Naive B cell (primary cell): ENCODE measurements around the gene PLEKHA6. TPM values are rescaled to one million over a fixed set of nuclear protein-coding genes. Genes with fewer than 3 reads are reported as not detected.

Experiments
- ATAC-seq, 2 donors: fragments of 150-1000 bp; cut with Tn5 transposase; 2 replicates each; pipeline ENCODE4 v1.10.0; 2021; ENCODE audit warnings: low read depth in 2 of 2, mild to moderate bottlenecking in 2 of 2, moderate library complexity in 2 of 2
- DNase-seq: peaks from one replicate; pipeline ENCODE4 v3.0.0; 2022
- H3K27ac Mint-ChIP-seq, 6 donors: one replicate each; pipeline ENCODE4 v1.8.0; 2020 to 2022; ENCODE audit warnings: mild to moderate bottlenecking in 6 of 6, mixed read lengths in 6 of 6, moderate library complexity in 5 of 6, inconsistent platforms in 2 of 6
- H3K27me3 Mint-ChIP-seq, 3 donors: one replicate each; pipeline ENCODE4 v1.8.0; 2021 to 2022; ENCODE audit warnings: mixed read lengths in 3 of 3, mild to moderate bottlenecking in 1 of 3
- H3K36me3 Mint-ChIP-seq, 2 donors: one replicate each; pipeline ENCODE4 v1.8.0; 2020 to 2022; ENCODE audit warnings: mixed read lengths in 2 of 2, inconsistent platforms in 1 of 2, mild to moderate bottlenecking in 1 of 2
- H3K4me1 Mint-ChIP-seq, 3 donors: one replicate each; pipeline ENCODE4 v1.8.0; 2020 to 2022; ENCODE audit warnings: mixed read lengths in 3 of 3, inconsistent platforms in 1 of 3, mild to moderate bottlenecking in 1 of 3, moderate library complexity in 1 of 3
- H3K4me3 Mint-ChIP-seq, 8 donors: one replicate each; pipeline ENCODE4 v1.8.0; 2020 to 2022; ENCODE audit warnings: mild to moderate bottlenecking in 8 of 8, mixed read lengths in 8 of 8, moderate library complexity in 8 of 8, inconsistent platforms in 2 of 8
- H3K9me3 Mint-ChIP-seq, 7 donors: one replicate each; pipeline ENCODE4 v1.8.0; 2020 to 2022; ENCODE audit warnings: mixed read lengths in 7 of 7, mild to moderate bottlenecking in 5 of 7, inconsistent platforms in 2 of 7, moderate library complexity in 1 of 7
- polyA plus RNA-seq, 6 donors: library from polyadenylated mRNA; unstranded; fragments of 300-500 nt; fragmentation: Illumina TruSeq; gene quantifications; one replicate each; pipeline ENCODE4 v1.2.3, GENCODE V29; 2021; ENCODE audit warnings: low read depth in 6 of 6

The PLEKHA6 gene
- polyA plus RNA-seq, 6 donors from 2014 or later, result 0.09 TPM; not detected in 5

GRCh38 chr1:204357551-204358490 is 1.9 kb downstream of the PLEKHA6 start:
- Mint-ChIP-seq H3K4me1 (peaks cover 3 to 28% (median 6%) of the 10 kb centered on the region in 3 donors), H3K9me3 (no peaks in the 10 kb centered on the region), H3K36me3 (no peaks in the 10 kb centered on the region), H3K27ac (peak overlapping the region in 2 of 6 donors; percentile 29 to 66), H3K4me3 (peak overlapping the region in 3 of 8 donors; percentile 24 to 74 (median 73)), H3K27me3 (peaks cover 22 to 54% (median 34%) of the 10 kb centered on the region in 3 donors)
- DNase-seq, result peak; percentile 39
- peak; percentile 91 for ATAC-seq

- Mint-ChIP-seq H3K4me3 (no peak overlapping the region), H3K27me3 (peaks cover 14 to 46% (median 26%) of the 10 kb centered on the region in 3 donors), H3K36me3 (no peaks in the 10 kb centered on the region), H3K27ac (no peak overlapping the region), H3K4me1 (peaks cover 3 to 23% (median 6%) of the 10 kb centered on the region in 3 donors), H3K9me3 (no peaks in the 10 kb centered on the region)
- no peak for ATAC-seq
- no peak for DNase-seq
Measured at GRCh38 chr1:204356997-204357396, 2.7 kb downstream of the PLEKHA6 start.

GRCh38 chr1:204355913-204356312 is 3.8 kb downstream of the PLEKHA6 start:
- no peak for ATAC-seq
- H3K36me3 Mint-ChIP-seq, result no peaks in the 10 kb centered on the region
- no peaks in the 10 kb centered on the region for H3K9me3 Mint-ChIP-seq
- peaks cover 12 to 40% (median 20%) of the 10 kb centered on the region in 3 donors for H3K27me3 Mint-ChIP-seq
- H3K4me3 Mint-ChIP-seq, result no peak overlapping the region
- no peak for DNase-seq
- peaks cover 3 to 26% (median 6%) of the 10 kb centered on the region in 3 donors for H3K4me1 Mint-ChIP-seq
- H3K27ac Mint-ChIP-seq, result no peak overlapping the region

- H3K27ac Mint-ChIP-seq, result no peak overlapping the region
- no peaks in the 10 kb centered on the region for H3K9me3 Mint-ChIP-seq
- ATAC-seq, result no peak
- no peaks in the 10 kb centered on the region for H3K36me3 Mint-ChIP-seq
- no peak overlapping the region for H3K4me3 Mint-ChIP-seq
- no peak for DNase-seq
- H3K27me3 Mint-ChIP-seq, result peaks cover 8 to 33% (median 17%) of the 10 kb centered on the region in 3 donors
- peaks cover 3 to 21% (median 6%) of the 10 kb centered on the region in 3 donors for H3K4me1 Mint-ChIP-seq
Measured at GRCh38 chr1:204354579-204354978, 5.2 kb downstream of the PLEKHA6 start.

- Mint-ChIP-seq H3K36me3 (no peaks in the 10 kb centered on the region), H3K9me3 (no peaks in the 10 kb centered on the region), H3K27me3 (peaks cover 7 to 21% (median 8%) of the 10 kb centered on the region in 3 donors), H3K4me1 (peaks cover 3 to 14% (median 6%) of the 10 kb centered on the region in 3 donors), H3K27ac (peak overlapping the region in 1 of 6 donors; percentile 14), H3K4me3 (no peak overlapping the region)
- ATAC-seq, result no peak
- DNase-seq, result no peak
Measured at GRCh38 chr1:204353213-204353910, 6.4 kb downstream of the PLEKHA6 start.

GRCh38 chr1:204350857-204351573 is 8.7 kb downstream of the PLEKHA6 start:
- H3K9me3 Mint-ChIP-seq, result peaks cover 0 to 2% (median 0%) of the 10 kb centered on the region in 7 donors
- peak overlapping the region in 1 of 6 donors; percentile 34 for H3K27ac Mint-ChIP-seq
- H3K4me1 Mint-ChIP-seq, result peaks cover 0 to 3% (median 0%) of the 10 kb centered on the region in 3 donors
- no peak overlapping the region for H3K4me3 Mint-ChIP-seq
- peaks cover 8 to 21% (median 8%) of the 10 kb centered on the region in 3 donors for H3K27me3 Mint-ChIP-seq
- no peak for DNase-seq
- ATAC-seq, result no peak
- H3K36me3 Mint-ChIP-seq, result no peaks in the 10 kb centered on the region

- H3K9me3 Mint-ChIP-seq, result peaks cover 0 to 2% (median 0%) of the 10 kb centered on the region in 7 donors
- no peaks in the 10 kb centered on the region for H3K36me3 Mint-ChIP-seq
- H3K27me3 Mint-ChIP-seq, result peaks cover 8 to 22% (median 15%) of the 10 kb centered on the region in 3 donors
- peaks cover 0 to 3% (median 0%) of the 10 kb centered on the region in 3 donors for H3K4me1 Mint-ChIP-seq
- no peak for ATAC-seq
- DNase-seq, result no peak
- no peak overlapping the region for H3K4me3 Mint-ChIP-seq
- H3K27ac Mint-ChIP-seq, result no peak overlapping the region
Measured at GRCh38 chr1:204350312-204350711, 9.4 kb downstream of the PLEKHA6 start.

- Mint-ChIP-seq H3K36me3 (no peaks in the 10 kb centered on the region), H3K27me3 (peaks cover 8 to 22% (median 17%) of the 10 kb centered on the region in 3 donors), H3K4me1 (peaks cover 0 to 3% (median 0%) of the 10 kb centered on the region in 3 donors), H3K9me3 (peaks cover 0 to 2% (median 0%) of the 10 kb centered on the region in 7 donors), H3K27ac (no peak overlapping the region), H3K4me3 (no peak overlapping the region)
- DNase-seq (no peak), ATAC-seq (no peak)
Measured at GRCh38 chr1:204349602-204350001, 10.1 kb downstream of the PLEKHA6 start.

- DNase-seq, result no peak
- ATAC-seq, result no peak
- H3K27ac Mint-ChIP-seq, result peak overlapping the region in 1 of 6 donors; percentile 26
- peaks cover 0 to 2% (median 0%) of the 10 kb centered on the region in 7 donors for H3K9me3 Mint-ChIP-seq
- H3K4me1 Mint-ChIP-seq, result peaks cover 0 to 3% (median 0%) of the 10 kb centered on the region in 3 donors
- H3K27me3 Mint-ChIP-seq, result peaks cover 3 to 17% (median 11%) of the 10 kb centered on the region in 3 donors
- no peaks in the 10 kb centered on the region for H3K36me3 Mint-ChIP-seq
- no peak overlapping the region for H3K4me3 Mint-ChIP-seq
Measured at GRCh38 chr1:204348722-204349121, 11.0 kb downstream of the PLEKHA6 start.

GRCh38 chr1:204348242-204348641 is 11.5 kb downstream of the PLEKHA6 start:
- ATAC-seq (no peak), DNase-seq (no peak)
- H3K4me1 Mint-ChIP-seq, result peaks cover 0 to 3% (median 0%) of the 10 kb centered on the region in 3 donors
- H3K27me3 Mint-ChIP-seq, result peaks cover 3 to 17% (median 11%) of the 10 kb centered on the region in 3 donors
- H3K4me3 Mint-ChIP-seq, result no peak overlapping the region
- H3K9me3 Mint-ChIP-seq, result peaks cover 0 to 2% (median 0%) of the 10 kb centered on the region in 7 donors
- no peak overlapping the region for H3K27ac Mint-ChIP-seq
- no peaks in the 10 kb centered on the region for H3K36me3 Mint-ChIP-seq

- Mint-ChIP-seq H3K9me3 (peaks cover 0 to 2% (median 0%) of the 10 kb centered on the region in 7 donors), H3K4me3 (peak overlapping the region in 1 of 8 donors; percentile 42), H3K27me3 (peaks cover 0 to 18% (median 13%) of the 10 kb centered on the region in 3 donors), H3K4me1 (no peaks in the 10 kb centered on the region), H3K27ac (no peak overlapping the region), H3K36me3 (no peaks in the 10 kb centered on the region)
- ATAC-seq, result no peak
- no peak for DNase-seq
Measured at GRCh38 chr1:204345941-204346645, 13.6 kb downstream of the PLEKHA6 start.

GRCh38 chr1:204345438-204345841 is 14.3 kb downstream of the PLEKHA6 start:
- DNase-seq, result no peak
- Mint-ChIP-seq H3K27ac (peak overlapping the region in 1 of 6 donors; percentile 13), H3K36me3 (no peaks in the 10 kb centered on the region), H3K27me3 (peaks cover 0 to 23% (median 16%) of the 10 kb centered on the region in 3 donors), H3K9me3 (peaks cover 0 to 2% (median 0%) of the 10 kb centered on the region in 7 donors), H3K4me1 (no peaks in the 10 kb centered on the region), H3K4me3 (no peak overlapping the region)
- no peak for ATAC-seq
